Upper lobe of left lung (tissue), 4 donors: ENCODE data around the gene CACYBP.

Source experiments
- POLR2A ChIP-seq, 4 donors: fragments of 450-650 bp; IDR thresholded peaks; one replicate each; pipeline ENCODE4 v1.5.1; 2016 to 2017; ENCODE audit warnings: antibody characterized with exemption in 4 of 4, mild to moderate bottlenecking in 2 of 4
- POLR2AphosphoS5 ChIP-seq, 2 donors: sonication (generic); formaldehyde crosslinking; IDR thresholded peaks; one replicate each; pipeline ENCODE4 v1.5.1; 2017; ENCODE audit warnings: antibody characterized with exemption in 2 of 2
- TF ChIP-seq, protein P1 (sequence below), 6 experiments: fragments of 450-650 bp in 4 of 6; fragments of 200-600 bp in 2 of 6; sonication (generic) in 2 of 6; IDR thresholded peaks; one replicate each; pipeline ENCODE4 v1.5.1; 2016 to 2019; ENCODE audit warnings: antibody characterized with exemption in 6 of 6

DNA sequence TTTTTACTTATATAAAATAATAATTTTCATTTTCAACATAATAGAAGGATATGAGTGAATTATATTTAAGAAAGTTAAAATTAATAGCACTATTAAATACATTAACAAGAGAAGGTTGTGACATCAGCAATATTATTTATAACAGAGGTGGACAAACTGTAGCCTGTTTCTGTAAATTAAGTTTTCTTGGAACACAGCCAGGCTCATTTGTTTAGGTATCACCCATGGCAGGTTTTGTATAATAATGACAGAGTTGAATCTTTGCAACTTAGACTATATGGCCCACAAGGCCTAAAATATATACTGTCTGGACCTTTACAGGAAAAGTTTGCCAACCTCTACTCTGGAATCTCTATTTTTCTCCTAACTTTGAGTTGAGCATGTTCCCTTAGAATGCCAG, 42.8 kb upstream of the CACYBP start:
- no peak for TF ChIP-seq POLR2A (IDR thresholded peaks at IDR 0.05)
- no peak for TF ChIP-seq POLR2AphosphoS5 (IDR thresholded peaks at IDR 0.05)
- TF ChIP-seq, protein P1, sequence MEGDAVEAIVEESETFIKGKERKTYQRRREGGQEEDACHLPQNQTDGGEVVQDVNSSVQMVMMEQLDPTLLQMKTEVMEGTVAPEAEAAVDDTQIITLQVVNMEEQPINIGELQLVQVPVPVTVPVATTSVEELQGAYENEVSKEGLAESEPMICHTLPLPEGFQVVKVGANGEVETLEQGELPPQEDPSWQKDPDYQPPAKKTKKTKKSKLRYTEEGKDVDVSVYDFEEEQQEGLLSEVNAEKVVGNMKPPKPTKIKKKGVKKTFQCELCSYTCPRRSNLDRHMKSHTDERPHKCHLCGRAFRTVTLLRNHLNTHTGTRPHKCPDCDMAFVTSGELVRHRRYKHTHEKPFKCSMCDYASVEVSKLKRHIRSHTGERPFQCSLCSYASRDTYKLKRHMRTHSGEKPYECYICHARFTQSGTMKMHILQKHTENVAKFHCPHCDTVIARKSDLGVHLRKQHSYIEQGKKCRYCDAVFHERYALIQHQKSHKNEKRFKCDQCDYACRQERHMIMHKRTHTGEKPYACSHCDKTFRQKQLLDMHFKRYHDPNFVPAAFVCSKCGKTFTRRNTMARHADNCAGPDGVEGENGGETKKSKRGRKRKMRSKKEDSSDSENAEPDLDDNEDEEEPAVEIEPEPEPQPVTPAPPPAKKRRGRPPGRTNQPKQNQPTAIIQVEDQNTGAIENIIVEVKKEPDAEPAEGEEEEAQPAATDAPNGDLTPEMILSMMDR (IDR thresholded peaks at IDR 0.05), result no peak
